ENCODE data around the gene FRMD5.

FRMD5 gene

DNA sequence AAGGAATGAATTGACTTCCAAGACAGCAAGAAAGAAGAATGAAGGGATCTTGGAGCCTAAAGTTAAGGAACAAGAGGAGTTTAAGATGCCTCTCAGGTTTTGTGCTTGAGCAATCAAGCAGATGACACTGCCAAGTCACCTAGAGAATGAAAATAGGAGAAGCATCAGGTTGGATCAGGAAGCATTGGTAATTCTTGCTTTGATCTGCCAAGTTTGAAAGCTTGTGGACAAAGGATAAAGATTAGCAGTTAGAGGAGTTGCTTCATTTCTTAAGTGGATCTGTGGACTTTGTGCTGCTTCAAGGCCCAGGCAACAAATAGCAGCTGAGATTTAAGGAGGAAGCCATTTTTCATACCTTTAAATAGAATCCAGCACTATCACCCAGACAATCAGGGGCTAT is 35.6 kb downstream of the FRMD5 start:
- DNase-seq: no peak

GRCh38 chr15:44158111-44158510 is 37.0 kb downstream of the FRMD5 start:
- DNase-seq: no peak

DNA sequence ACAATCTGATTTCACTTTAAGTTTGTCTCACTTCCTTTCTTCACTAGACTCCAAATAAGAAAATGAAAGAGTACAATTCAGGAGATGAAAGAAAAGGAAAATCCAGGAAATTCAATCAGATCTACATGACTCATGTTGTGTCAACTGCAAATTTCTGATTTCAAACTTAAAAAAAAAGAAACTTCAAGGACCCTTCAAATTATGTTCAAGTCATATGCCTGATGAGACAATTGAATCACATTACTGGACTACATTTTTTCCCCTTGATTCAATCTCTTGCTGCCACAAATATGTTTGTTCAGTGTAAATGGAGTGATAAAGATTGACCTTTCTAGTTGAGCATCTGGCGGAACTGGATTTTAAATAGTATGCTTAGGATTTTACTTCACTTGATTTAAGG is 37.4 kb downstream of the FRMD5 start:
- no peak for DNase-seq

GRCh38 chr15:44153352-44153751 is 41.7 kb downstream of the FRMD5 start:
- DNase-seq: no peak

- DNase-seq: no peak
Observed at GRCh38 chr15:44149224-44149623, 45.8 kb downstream of the FRMD5 start.

GRCh38 chr15:44148580-44148979 is 46.5 kb downstream of the FRMD5 start:
- no peak for DNase-seq

- DNase-seq: no peak
Observed at GRCh38 chr15:44147636-44148035, 47.4 kb downstream of the FRMD5 start.

DNA sequence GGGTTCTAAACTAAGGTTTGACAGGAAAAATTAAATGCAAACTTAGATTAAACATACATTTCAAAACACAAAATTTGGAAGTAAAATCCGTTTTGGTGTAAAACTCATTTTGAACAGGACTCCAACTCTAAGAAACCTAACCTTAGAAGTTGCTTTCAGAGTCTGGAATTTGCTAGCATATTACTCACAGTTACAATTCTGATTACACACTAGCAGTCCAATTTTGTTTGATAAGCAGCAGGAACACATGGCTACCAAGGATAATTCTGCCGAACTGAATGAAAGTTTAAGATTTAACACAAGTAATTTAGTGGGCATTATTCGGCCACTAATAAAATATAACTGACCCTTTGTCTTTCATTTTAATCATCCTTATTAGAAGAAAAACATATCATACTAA is 49.6 kb downstream of the FRMD5 start:
- no peak for DNase-seq

DNA sequence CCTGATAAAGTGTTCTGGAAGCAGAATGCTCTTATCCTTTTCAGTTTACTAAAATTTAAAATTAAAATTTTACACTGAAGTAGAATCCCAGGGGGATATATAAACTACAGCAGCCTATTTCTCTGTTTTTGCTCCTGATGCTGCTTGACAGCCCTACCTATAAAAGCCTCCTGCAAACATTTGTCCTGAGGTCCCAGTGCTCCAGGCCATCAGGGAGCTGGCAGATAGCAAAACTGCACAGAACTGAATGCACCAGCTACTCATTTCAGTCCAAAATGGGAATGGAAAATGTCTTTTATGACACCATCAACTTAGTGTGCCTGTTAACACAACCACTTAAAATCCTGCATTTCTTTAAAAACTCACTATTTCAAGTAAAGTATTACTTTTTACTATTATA is 50.1 kb downstream of the FRMD5 start:
- DNase-seq: no peak

DNA sequence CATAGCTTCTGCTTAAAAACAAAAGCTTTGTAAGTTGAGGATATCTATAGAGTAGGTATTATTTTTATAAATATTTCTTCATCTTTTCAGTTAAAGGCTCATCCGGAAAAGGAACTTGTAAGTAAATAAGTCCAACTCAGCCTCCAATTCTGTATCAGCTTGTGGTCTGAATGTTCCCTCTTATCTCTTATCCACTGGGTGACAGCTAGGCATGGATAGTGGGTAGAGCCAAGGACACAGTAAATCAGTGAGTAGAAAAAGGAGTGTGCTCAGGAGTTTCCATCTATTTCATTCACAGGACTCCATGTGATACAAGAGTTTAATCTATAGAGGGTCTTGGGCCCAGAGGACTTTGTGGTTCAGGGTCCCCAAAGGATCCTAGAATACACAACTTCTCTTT is 50.9 kb downstream of the FRMD5 start:
- DNase-seq: no peak

DNA sequence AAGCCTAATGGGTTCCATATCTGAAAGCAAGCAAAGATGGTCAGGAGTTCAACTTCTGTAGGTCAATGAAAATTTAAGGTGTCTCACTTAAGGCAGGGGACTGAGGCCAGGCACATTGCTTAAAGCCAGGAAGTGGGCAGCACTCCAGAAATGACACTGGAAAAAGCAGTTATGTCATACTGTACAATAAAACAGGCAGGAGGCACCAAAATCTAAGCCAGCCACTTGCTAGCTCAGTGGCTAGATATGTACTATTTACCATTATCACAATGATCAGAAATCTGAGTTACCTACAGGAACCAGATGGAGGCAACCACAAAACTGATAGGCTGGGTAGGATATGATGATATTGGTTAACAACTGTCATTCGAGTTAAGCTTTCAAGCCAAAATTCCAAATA is 57.3 kb downstream of the FRMD5 start:
- no peak for DNase-seq

DNA sequence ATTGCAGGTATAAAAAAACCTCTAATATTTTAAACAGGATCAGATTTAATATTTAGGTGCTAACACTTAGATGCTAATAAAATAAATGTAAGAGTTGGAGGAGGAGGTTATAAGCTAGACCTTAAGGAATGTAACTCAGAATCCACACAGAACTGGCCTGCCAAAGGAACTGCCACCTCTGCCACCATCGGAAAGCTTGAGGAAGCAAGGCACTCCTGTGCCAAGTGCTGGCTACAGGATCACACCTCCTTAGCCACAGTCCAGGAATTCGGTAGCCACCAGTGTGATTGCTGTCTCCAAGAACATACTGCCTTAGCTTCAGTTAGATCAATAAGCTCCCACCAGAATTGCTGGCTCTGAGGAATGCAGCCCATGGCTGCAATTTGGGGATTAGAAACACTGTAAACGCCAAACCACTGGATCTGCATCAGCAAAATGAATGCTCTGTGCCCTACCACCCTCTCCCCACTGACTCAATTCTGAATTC is 58.0 kb downstream of the FRMD5 start:
- DNase-seq: no peak

GRCh38 chr15:44132057-44132456 is 63.0 kb downstream of the FRMD5 start:
- no peak for DNase-seq

DNA sequence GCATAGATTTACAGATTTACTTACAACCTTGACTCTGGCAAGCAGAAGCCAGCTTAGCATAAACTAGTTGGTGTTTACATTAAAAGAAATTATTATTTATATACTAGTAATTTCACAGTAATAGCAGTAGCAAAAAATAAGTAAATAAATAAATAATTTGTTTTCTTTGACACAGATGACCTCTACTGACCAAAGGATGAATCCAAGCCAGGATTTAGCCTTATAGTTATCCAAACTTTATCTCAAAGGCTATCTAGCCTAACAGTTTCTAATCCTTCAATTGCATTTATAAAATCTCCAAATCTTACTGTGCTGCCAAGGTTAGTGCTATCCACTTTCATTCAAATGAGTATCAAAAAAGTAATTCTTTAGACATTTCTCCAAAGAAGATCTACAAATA is 64.3 kb downstream of the FRMD5 start:
- DNase-seq: no peak

DNA sequence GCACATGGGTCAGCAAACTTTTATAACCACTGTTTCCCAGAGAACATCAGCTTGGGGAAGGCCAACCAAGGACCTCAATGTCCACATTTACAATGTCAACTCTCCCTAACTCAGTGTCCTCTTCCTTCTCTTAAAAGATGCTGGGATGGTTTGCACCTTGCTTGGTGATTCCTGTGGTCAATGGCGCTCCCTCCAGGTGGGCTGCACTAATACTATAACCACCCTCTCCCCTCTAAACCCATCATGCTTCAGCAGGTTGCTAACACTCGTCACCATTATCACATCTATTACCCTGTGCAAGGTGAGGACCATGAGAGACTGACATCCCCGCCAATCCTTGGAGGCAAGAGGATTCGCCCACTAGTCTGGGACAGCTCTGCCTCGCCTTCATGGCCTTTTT is 65.2 kb downstream of the FRMD5 start:
- no peak for DNase-seq

- no peak for DNase-seq
Observed at GRCh38 chr15:44128443-44128842, 66.6 kb downstream of the FRMD5 start.

DNA sequence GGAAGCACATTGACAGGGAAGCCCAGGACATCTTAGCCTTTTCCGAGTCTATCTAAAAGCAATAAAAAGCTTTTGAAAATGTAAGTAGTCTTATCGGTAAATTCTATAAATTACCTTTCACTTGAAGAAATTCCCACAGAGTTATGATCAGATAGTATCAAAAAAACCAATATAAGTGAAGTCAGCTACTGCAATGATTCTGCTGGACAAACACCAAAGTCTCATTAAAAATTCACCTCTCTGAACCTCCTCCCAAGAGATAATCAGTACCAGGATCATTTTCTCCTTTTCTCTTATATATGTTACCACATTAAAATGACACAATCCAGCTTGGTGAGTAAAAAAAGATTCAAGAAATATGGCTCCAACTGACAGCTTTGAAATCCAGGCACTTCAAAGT is 69.2 kb downstream of the FRMD5 start:
- no peak for DNase-seq

DNA sequence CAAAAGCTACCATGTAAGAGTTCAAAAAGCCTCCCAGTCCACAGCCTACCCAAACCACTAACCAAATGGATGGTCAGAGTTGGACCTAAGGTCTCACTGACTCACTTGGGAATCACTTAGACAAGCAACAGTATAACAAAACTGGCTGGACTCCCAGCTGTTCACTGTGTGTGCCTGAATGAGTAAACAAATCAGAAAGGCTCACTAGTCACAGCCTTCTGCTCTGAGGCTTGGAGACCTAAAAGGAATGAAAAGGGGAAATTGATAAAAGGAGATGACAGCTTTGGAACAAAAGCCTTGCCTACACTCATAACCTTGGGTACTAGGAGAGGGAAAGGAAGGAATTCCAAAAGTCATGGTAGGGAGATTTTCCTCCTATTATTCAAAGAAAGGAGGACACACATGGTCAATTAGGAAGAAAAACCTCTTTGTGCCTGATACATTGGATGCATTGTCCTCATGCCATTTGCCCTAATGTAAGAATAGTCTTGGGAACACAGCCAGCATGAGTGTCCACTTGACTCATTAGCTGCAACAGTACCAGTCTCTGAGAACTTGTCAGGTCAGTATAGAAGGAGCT is 92.3 kb downstream of the FRMD5 start:
- DNase-seq: no peak

DNA sequence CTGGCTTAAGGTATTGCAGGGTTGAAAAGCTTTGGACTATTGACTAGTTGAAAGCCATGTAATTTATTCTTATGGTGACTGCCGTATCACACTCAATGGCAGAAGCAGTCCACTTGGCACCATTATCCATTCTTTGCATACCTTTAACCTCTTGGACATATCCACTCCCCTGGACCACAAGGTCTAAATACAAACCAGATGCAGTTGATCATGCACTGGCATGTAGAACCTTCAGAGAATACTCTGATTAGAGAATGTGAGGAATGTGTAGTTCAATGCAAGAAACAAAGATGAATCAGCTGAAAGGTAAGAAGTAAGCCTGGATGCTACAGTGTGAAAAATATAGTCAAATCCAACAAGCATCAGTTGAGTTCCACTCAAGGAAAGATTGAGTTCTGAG is 93.1 kb downstream of the FRMD5 start:
- DNase-seq: no peak

DNA sequence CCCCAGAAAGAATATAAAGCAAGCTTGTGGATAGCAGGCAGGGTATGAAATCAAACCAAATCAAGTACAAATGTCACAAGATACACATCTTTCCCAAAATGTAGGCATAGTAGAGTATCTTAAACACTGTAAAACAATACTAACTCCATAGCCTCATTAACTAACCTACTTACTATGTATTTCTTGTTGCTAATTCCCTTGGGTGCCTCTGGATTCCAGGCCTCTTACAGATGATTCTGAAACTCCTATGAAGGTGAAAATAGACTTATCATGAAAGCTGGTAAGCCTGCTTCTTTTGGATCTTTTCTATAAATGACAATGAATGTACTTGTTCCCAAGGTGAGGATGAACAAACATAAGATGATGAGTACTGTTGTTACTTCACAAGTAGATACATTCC is 93.8 kb downstream of the FRMD5 start:
- no peak for DNase-seq

- no peak for DNase-seq
Observed at GRCh38 chr15:44099671-44100070, 95.4 kb downstream of the FRMD5 start.

DNA sequence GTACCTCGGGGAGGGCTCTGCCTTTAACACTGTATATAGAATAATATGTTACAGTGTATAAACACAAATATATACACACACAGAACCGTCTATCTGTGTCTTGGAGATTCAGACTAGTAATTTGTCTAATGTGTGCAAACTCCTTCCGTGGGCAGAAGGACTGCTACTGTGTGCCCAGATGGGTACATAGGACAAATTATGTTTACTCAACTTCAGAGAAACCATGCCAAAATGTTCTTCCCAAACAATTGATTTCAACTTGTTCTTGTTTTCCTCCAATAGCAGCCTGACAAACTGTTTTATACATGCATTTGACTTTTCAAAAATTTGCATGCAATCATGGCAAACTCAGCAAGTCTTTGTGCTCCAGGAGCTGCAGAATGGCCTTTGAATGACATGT is 97.5 kb downstream of the FRMD5 start:
- DNase-seq: no peak

GRCh38 chr15:44096596-44096995 is 98.5 kb downstream of the FRMD5 start:
- DNase-seq: no peak

DNA sequence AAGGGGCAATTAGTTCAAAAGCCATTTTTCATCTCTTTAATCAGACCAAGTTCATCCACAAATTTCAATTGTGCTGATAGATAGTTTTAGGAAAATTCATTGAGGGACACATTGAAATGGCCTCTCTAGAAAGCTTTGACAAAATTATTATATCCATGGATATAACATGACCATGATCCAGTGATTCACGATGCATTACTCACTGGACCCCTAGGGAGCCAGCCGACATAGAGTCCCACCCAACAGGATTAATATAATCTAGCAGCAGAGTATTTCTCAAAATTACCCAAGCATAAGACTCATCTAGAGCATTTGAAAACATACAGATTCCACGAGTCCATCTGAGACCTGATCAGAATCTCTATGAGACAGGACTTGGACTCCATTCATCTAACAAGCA is 100.3 kb downstream of the FRMD5 start:
- DNase-seq: no peak

GRCh38 chr15:44093836-44094235 is 101.2 kb downstream of the FRMD5 start:
- DNase-seq: no peak

- DNase-seq: no peak
Observed at GRCh38 chr15:44092221-44092620, 102.8 kb downstream of the FRMD5 start.

All from bone marrow (tissue), 2 donors.